ENCODE measurements around the gene RIPK3.
"Not testable (repeated sequence)": the region's sequence is repeated elsewhere in the genome, so short reads cannot be mapped to it uniquely, and the experiment has no call there.

The RIPK3 gene
- 12.1 to 48.4 (median 15.8) reads per million in 9 experiments for total RNA-seq

DNA sequence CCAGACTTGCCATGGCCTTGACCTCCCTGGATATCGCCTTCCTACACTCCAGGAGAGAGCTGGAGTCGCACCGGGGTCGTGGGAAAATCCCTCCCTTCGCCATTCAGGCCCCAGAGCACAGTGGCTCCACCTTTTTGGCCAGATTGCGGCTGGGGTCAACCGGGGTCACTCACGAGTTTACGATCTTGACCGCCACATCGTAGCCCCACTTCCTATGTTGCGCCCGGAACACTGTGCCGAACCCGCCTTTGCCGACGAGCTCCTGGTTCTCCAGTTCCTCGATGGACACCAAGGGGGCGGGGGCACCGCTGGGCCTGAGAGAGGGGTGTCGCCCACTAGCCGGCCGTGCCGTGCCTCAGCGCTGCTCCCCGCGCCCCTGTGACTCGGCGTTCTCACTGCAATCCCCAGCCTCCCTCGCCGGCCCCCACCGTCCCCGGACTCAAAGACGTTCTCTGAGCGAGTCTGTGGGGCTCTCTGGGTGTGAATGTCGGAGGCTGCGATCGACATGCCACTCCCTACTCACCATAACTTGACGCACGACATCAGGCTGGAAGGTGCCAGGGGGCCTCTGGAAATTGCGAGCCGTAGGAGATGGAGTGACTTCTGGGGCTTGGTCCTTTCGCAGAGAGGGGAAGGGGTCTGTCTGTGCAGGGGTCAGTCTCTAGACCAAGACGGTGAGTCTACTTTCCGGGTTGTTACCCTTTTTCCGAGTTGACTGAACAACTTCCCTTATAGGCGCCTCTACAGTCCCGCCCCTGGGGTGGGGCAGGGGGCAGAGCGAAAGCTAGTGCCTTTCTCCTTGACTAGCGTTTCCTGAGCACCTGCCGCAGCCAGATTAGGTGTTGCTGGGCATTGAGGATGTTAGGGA, at the start of gene RIPK3:
TSS of gene RIPK3 (minus strand) at position 708 of the 868 bp plus-strand sequence. CDS start at position 543, 165 bp downstream.
- H3K27ac Mint-ChIP-seq: peak within 1 kb of the TSS; percentile 84 to 93
- peaks cover 25 to 32% of the 10 kb centered on the region in 2 donors for H3K4me1 Mint-ChIP-seq (ENCODE audit: low read depth in 2 of 2)
- peaks cover 11 to 34% of the 10 kb centered on the region in 2 donors for H3K27me3 Mint-ChIP-seq
- DNase-seq: peak; percentile 52 to 65 (median 54)
- H3K4me3 Mint-ChIP-seq: peak within 1 kb of the TSS; percentile 90
- ATAC-seq (replicated peaks): peak; percentile 89
- peaks cover 15% of the 10 kb centered on the region for H3K36me3 Mint-ChIP-seq (ENCODE audit: insufficient read depth)
- no peaks in the 10 kb centered on the region for H3K9me3 Mint-ChIP-seq

DNA sequence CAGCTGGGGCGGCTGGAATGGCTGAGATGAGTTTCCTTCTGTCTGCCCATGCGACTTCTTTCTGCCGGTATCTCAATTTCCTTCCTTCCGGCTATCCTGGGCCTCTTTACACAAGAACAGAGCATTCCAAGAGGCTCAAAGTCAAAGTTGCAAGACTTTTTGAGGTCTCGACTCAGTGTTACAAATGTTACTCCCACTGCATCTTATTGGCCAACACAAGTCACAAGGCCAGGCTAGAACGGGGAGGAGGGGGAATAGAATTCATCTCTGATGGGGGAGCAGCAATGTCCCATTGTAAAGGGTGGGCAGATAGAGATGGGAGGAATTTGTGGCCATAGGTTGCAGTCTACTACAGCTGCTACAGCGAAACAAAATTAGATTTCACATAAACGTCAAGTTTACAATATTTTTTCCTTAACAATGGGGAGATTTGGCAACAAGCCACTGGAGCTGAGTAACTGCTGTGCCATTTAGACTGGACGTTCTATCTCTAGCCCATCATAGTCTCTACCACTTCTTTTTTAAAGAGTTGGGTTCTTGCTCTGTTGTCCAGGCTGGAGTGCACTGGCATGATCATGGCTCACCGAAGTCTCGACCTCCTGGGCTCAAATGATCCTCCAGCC, 49.5 kb upstream of the RIPK3 start:
- Mint-ChIP-seq H3K4me3 (no peak overlapping the region), H3K4me1 (ENCODE audit: low read depth in 2 of 2) (no peaks in the 10 kb centered on the region), H3K27me3 (peaks cover 31 to 54% of the 10 kb centered on the region in 2 donors), H3K27ac (no peak overlapping the region), H3K36me3 (ENCODE audit: insufficient read depth) (no peaks in the 10 kb centered on the region), H3K9me3 (no peaks in the 10 kb centered on the region)
- no peak for ATAC-seq (replicated peaks)
- no peak for DNase-seq

DNA sequence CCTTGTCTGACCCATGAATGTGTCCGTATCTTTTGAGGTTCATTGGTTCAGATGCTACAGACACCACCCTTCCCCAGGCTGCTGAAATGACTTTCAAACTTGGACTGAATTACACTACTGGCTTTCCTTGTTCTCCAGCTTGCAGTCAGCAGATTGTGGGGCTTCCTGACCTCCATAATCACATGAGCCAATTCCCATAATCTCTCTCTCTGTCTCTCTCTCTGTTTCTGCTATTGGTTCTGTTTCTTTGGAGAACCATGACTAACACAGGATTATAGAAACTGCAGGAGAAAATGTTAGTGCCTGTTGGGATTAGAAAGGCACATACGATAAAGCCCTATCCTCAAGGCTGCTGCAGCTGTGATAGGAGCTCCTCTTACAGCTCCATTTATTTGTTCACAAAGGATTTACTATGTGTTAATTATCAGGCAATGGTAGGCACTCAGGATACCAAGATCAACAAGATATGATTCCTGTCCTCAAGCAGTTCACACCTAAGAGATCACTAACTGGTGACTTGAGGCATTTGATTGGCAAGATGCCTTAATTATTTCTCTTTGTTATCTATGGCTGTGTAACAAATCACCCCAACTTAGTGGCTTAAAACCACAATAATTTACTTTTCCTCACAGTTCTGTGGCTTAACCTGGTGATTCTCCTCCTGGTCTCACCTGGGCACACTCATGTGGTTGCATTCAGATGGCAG, 48.8 kb upstream of the RIPK3 start:
- Mint-ChIP-seq H3K4me3 (no peak overlapping the region), H3K27me3 (peaks cover 38 to 60% of the 10 kb centered on the region in 2 donors), H3K4me1 (ENCODE audit: low read depth in 2 of 2) (no peaks in the 10 kb centered on the region), H3K27ac (no peak overlapping the region), H3K9me3 (no peaks in the 10 kb centered on the region), H3K36me3 (ENCODE audit: insufficient read depth) (no peaks in the 10 kb centered on the region)
- no peak for DNase-seq
- ATAC-seq (replicated peaks): no peak

DNA sequence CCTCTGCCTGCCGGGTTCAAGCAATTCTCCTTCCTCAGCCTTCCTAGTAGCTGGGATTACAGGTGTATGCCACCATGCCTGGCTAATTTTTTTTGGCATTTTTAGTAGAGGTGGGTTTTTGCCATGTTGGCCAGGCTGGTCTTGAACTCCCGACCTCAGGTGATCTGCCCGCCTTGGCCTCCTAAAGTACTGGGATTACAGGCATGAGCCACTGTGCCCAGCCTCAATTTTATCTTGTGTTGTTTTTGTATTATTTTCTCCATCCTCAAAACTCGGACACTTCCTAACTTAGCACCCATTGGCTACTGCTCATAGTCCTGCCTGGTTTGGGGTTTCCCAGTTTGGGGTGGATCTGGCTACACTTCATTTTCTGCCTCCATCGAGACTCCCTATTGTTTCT, 47.8 kb upstream of the RIPK3 start:
- not testable (repeated sequence) for ATAC-seq (replicated peaks); H3K9me3 Mint-ChIP-seq; H3K36me3 Mint-ChIP-seq (ENCODE audit: insufficient read depth); H3K4me1 Mint-ChIP-seq (ENCODE audit: low read depth in 2 of 2); H3K4me3 Mint-ChIP-seq; H3K27ac Mint-ChIP-seq; DNase-seq
- H3K27me3 Mint-ChIP-seq: peaks cover 41 to 58% of the 10 kb centered on the region in 2 donors

DNA sequence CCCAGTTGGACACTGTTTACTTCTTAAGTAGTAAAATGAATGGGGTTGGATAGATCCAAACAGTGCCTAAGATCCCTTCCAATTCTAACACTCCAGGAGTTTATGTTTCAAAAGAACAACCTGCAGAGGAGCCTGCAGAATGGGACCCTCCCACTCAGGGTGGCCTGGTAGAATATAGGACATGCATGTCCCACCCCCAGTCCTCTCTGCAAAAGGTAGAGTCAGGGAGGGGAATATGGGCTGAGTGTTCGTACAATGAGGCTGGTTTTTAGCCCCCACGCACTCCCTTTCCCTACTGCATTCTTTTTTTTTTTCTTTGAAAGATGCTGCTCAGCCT, 47.2 kb upstream of the RIPK3 start:
- Mint-ChIP-seq H3K27me3 (peaks cover 41 to 53% of the 10 kb centered on the region in 2 donors), H3K4me1 (ENCODE audit: low read depth in 2 of 2) (no peaks in the 10 kb centered on the region), H3K36me3 (ENCODE audit: insufficient read depth) (no peaks in the 10 kb centered on the region), H3K9me3 (no peaks in the 10 kb centered on the region), H3K27ac (no peak overlapping the region), H3K4me3 (no peak overlapping the region)
- ATAC-seq (replicated peaks): no peak
- DNase-seq: no peak

DNA sequence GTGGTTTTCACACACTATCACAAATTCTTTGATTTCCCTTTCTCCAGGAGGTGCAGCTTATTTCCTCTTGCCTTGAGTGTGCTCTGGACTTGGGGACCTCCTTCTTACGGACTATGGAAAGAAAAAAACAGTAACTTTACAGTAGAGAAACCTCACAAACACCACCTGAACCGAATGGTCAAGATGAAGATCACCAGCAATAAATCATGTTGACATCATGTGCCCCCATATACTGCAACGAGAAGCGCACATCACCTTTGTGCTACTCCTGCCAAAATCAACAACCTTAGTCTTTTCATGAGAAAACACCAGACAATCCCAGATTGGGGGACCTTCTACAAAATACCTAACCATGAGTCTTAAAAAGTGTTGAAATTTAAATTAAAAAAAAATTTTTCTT, 45.7 kb upstream of the RIPK3 start:
- DNase-seq (no peak), ATAC-seq (replicated peaks) (no peak)
- Mint-ChIP-seq H3K36me3 (ENCODE audit: insufficient read depth) (no peaks in the 10 kb centered on the region), H3K4me1 (ENCODE audit: low read depth in 2 of 2) (no peaks in the 10 kb centered on the region), H3K27me3 (peaks cover 27 to 42% of the 10 kb centered on the region in 2 donors), H3K4me3 (no peak overlapping the region), H3K27ac (no peak overlapping the region), H3K9me3 (no peaks in the 10 kb centered on the region)

DNA sequence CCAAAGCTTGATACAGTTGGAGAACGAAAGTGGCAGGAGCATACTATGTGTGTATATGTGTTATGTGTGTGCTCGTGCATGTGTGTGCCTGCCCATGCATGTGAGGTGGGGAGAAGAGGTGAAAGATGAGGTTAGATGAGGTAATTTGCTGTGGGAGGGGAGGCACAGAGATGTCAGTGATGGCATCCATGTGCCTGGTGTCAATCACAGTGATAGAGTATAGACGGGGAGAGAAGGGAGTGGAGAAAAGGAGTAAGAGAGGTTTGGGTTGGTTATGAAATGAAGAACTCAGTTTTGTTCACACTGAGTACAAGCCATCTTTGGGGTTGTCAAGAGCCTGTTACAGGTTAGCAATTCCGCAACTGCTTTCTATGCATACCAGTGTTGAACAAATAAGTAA, 44.4 kb upstream of the RIPK3 start:
- Mint-ChIP-seq H3K27me3 (peaks cover 15 to 34% of the 10 kb centered on the region in 2 donors), H3K27ac (no peak overlapping the region), H3K36me3 (ENCODE audit: insufficient read depth) (no peaks in the 10 kb centered on the region), H3K4me3 (no peak overlapping the region), H3K4me1 (ENCODE audit: low read depth in 2 of 2) (no peaks in the 10 kb centered on the region), H3K9me3 (no peaks in the 10 kb centered on the region)
- DNase-seq (no peak), ATAC-seq (replicated peaks) (no peak)

DNA sequence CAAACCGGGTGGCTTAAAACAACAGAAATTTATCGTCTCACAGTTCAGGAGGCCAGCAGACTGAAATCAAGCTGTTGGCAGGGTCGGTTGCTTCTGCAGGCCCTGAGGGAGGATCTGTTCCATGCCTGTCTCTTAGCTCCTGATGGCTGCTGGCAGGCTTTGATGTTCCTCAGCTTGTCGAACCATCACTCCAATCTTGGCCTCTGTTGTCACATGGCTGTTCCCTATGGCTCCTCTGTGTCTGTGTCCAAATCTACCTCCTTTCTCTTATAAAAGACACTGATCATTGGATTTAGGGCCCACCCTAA, 42.2 kb upstream of the RIPK3 start:
- Mint-ChIP-seq H3K27ac (no peak overlapping the region), H3K27me3 (peaks cover 19 to 21% of the 10 kb centered on the region in 2 donors), H3K4me3 (no peak overlapping the region), H3K36me3 (ENCODE audit: insufficient read depth) (no peaks in the 10 kb centered on the region), H3K4me1 (ENCODE audit: low read depth in 2 of 2) (no peaks in the 10 kb centered on the region), H3K9me3 (no peaks in the 10 kb centered on the region)
- ATAC-seq (replicated peaks) (no peak), DNase-seq (no peak)

DNA sequence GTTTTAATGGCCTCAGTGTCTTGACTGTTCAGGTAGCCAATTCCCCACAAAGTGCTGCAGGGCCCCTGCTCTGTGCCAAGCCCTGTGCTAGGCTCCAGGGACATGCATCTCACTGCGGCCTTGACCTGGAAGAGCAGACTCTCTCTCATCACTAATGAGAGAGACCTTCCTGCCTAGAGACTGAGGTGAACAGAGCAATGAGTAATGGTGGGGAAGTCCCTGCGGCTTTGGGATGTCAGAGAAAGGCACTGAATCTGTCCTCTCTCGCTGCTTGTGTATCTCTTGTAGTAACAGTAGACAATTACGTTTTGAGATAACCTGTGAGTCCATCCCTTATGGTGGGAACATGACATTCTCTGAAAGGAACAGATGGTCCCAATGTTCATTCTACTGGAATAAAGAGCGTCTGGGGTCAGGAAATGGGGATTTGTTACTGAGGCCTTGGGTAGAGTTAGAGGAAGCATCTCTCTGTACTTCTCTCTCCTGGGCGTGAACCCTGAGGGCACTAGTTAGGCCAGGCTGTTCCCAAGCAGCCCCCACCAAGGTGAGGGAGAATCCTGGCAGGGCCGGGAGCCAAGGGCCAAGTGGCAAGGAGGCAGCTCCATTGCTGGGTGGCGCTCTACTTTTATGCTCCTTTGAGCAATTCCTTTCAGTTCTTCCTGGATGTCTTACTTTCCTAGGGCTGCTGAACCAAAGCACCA, 41.7 kb upstream of the RIPK3 start:
- Mint-ChIP-seq H3K27ac (no peak overlapping the region), H3K4me3 (no peak overlapping the region), H3K4me1 (ENCODE audit: low read depth in 2 of 2) (no peaks in the 10 kb centered on the region), H3K9me3 (no peaks in the 10 kb centered on the region), H3K27me3 (peaks cover 16 to 24% of the 10 kb centered on the region in 2 donors), H3K36me3 (ENCODE audit: insufficient read depth) (no peaks in the 10 kb centered on the region)
- DNase-seq (no peak), ATAC-seq (replicated peaks) (peak; percentile 14)

DNA sequence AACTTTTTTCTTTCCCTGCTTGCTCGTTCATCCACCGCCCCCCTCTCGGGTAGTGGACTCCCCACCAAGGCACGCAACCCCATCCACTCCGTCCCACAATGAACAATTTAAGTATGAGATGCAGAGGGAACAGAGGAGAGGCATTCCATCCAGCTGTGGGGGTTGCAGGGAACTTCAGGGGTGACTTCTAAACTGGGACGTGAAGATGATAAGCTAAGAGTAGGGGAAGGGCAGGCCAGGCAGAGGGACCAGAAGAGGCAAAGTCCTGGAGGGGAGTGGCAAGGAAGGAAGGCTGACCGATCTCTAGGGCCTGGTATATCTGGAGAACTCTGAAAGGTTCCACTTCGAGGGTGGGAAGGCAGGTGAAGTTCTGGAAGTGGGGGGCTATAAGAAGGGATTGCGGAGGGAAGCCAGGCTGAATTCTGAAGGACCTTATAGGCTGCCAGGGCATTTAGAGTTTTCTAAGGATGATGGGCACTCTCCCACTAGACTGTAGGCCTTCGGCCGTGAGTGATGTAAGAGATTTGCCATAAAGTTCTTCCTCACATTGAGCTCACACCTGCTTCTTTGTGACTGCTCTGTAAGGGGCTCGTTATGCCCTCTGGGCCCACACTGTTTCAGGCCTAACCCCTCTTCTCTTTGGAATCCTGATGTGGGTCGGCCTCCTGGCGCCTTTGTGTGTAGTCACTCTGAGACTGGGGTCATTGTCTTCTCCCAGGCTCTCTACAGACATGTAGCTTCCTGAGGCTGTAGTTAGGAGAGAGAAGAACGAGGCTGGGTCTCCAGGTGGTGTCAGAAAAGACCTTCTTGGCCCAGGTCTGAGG, 40.3 kb upstream of the RIPK3 start:
- no peaks in the 10 kb centered on the region for H3K9me3 Mint-ChIP-seq
- no peaks in the 10 kb centered on the region for H3K4me1 Mint-ChIP-seq (ENCODE audit: low read depth in 2 of 2)
- DNase-seq: no peak
- H3K27ac Mint-ChIP-seq: no peak overlapping the region
- no peak overlapping the region for H3K4me3 Mint-ChIP-seq
- no peak for ATAC-seq (replicated peaks)
- peaks cover 15 to 38% of the 10 kb centered on the region in 2 donors for H3K27me3 Mint-ChIP-seq
- H3K36me3 Mint-ChIP-seq (ENCODE audit: insufficient read depth): no peaks in the 10 kb centered on the region

DNA sequence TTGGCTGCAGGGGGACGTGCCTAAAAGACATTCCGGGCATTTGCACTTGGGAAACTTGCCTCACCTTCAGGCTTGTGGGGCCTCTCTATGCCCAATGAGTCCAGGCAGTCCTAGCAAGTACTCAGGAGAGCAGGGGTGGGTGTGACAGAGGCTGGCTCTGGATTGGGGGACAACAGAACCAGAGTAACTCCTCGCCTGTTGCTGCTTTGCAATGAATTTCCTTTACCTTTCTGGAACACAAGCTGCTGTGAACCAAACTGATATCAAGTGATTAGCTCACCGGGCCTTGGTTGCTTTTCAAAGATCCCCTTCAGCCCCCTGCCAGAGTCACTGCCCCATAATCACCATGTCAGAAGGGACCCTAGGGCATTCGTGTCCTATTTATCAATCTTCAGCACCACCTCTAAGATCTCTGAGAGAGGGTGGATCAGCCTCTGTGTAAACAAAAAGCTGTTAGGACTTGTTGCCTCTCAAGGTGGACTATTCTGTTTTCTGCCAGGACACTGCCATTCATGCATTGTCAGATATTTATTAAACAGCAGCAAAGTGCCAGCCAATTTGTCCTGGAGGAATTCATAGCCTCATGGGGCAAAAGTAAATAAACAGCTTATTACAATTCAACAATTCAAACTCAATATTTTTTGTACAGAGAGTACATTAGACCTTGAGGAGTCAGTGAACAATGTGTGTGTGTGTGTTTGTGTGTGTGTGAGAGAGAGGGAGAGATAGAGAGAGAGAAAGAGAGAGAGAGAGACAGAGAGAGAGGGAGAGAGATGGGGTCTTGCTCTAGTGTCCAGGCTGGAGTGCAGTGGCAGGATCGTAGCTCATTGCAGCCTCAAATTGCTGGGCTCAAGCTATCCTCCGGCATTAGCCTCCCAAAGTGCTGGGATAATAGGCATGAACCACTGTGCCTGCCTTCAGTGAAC, 39.5 kb upstream of the RIPK3 start:
- H3K4me3 Mint-ChIP-seq: no peak overlapping the region
- no peak overlapping the region for H3K27ac Mint-ChIP-seq
- DNase-seq: no peak
- ATAC-seq (replicated peaks): no peak
- no peaks in the 10 kb centered on the region for H3K9me3 Mint-ChIP-seq
- H3K36me3 Mint-ChIP-seq (ENCODE audit: insufficient read depth): no peaks in the 10 kb centered on the region
- peaks cover 18 to 42% of the 10 kb centered on the region in 2 donors for H3K27me3 Mint-ChIP-seq
- H3K4me1 Mint-ChIP-seq (ENCODE audit: low read depth in 2 of 2): no peaks in the 10 kb centered on the region

DNA sequence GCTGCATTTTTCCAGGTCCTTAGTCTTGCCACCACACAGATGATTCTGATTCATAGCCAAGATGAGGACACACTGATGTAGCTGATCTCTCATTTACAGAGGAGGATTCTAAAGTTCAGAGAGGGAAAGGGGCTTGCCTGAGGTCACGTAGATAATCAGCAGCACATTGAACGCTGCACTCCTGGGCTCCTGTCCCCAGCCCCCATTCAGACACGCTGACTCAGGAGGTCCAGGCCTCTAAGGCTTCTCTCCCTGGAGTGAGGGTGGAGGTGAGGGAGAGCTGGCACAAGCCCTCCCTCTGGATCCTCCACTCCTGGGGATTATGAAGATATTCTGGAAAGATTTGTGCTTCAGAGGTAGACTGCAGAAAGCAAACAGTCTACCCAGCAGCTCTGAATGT, 38.5 kb upstream of the RIPK3 start:
- no peak for DNase-seq
- H3K9me3 Mint-ChIP-seq: no peaks in the 10 kb centered on the region
- no peaks in the 10 kb centered on the region for H3K36me3 Mint-ChIP-seq (ENCODE audit: insufficient read depth)
- H3K27ac Mint-ChIP-seq: no peak overlapping the region
- H3K27me3 Mint-ChIP-seq: peaks cover 22 to 42% of the 10 kb centered on the region in 2 donors
- no peak for ATAC-seq (replicated peaks)
- H3K4me1 Mint-ChIP-seq (ENCODE audit: low read depth in 2 of 2): no peaks in the 10 kb centered on the region
- no peak overlapping the region for H3K4me3 Mint-ChIP-seq
